Transverse colon (tissue), 4 donors: Measurements from ENCODE around the gene TOM1L2. TPM values are rescaled to one million over a fixed set of nuclear protein-coding genes. Genes with fewer than 3 reads are reported as not detected.
"Not testable (repeated sequence)": the region's sequence is repeated elsewhere in the genome, so short reads cannot be mapped to it uniquely, and the experiment has no call there.

ENCODE experiments used
- DNase-seq: peaks from one replicate; pipeline ENCODE4 v3.0.0-alpha.2; 2019
- H3K27ac ChIP-seq, 4 donors: fragments of 200-600 bp; sonication (generic); 2 replicates each; pipeline ENCODE4 v1.5.1; 2016 to 2018; ENCODE audit warnings: inconsistent platforms in 4 of 4
- H3K27me3 ChIP-seq: fragments of 200-600 bp; sonication (generic); 2 replicates; pipeline ENCODE4 v1.5.1; 2017; ENCODE audit warnings: inconsistent platforms
- H3K36me3 ChIP-seq, 4 donors: fragments of 200-600 bp; sonication (generic); 2 replicates each; pipeline ENCODE4 v1.5.1; 2017 to 2019; ENCODE audit warnings: inconsistent platforms in 4 of 4
- H3K4me1 ChIP-seq, 4 donors: fragments of 200-600 bp; sonication (generic); 2 replicates each; pipeline ENCODE4 v1.5.1; 2017 to 2020; ENCODE audit warnings: inconsistent platforms in 4 of 4
- H3K4me3 ChIP-seq, 4 donors: fragments of 200-600 bp; sonication (generic); 1 replicate in 1 of 4; 2 replicates in 3 of 4; pipeline versions ENCODE4 v1.5.1 to v1.6.1; 2017 to 2019; ENCODE audit warnings: inconsistent platforms in 4 of 4
- H3K9me3 ChIP-seq, 2 donors: fragments of 200-600 bp; sonication (generic); 2 replicates each; pipeline ENCODE4 v1.5.1; 2017 to 2019; ENCODE audit warnings: inconsistent platforms in 2 of 2
- CTCF ChIP-seq, 5 experiments: fragments of 200-600 bp in 3 of 5; fragments of 450-650 bp in 2 of 5; sonication (generic) in 3 of 5; IDR thresholded peaks; 1 replicate in 2 of 5; 2 replicates in 3 of 5; pipeline ENCODE4 v1.5.1; 2016 to 2017; ENCODE audit warnings: antibody characterized with exemption in 5 of 5, inconsistent platforms in 3 of 5, mild to moderate bottlenecking in 2 of 5, moderate library complexity in 1 of 5
- EP300 ChIP-seq: sonication (generic); formaldehyde crosslinking; IDR thresholded peaks from one replicate; pipeline ENCODE4 v1.6.1; 2017; ENCODE audit warnings: antibody characterized with exemption, low read depth
- POLR2A ChIP-seq: fragments of 450-650 bp; IDR thresholded peaks from one replicate; pipeline ENCODE4 v1.6.1; 2016; ENCODE audit warnings: antibody characterized with exemption, mild to moderate bottlenecking, moderate library complexity
- POLR2AphosphoS5 ChIP-seq, 3 donors: sonication (generic); formaldehyde crosslinking; IDR thresholded peaks; one replicate each; pipeline ENCODE4 v1.6.1; 2016; ENCODE audit warnings: antibody characterized with exemption in 3 of 3
- WGBS, 2 donors: methylation state at CpG; one replicate each; pipeline ENCODE4 v1.1.5; 2018; ENCODE audit warnings: low coverage in 1 of 2; 5-methylcytosine and 5-hydroxymethylcytosine counted together
- in situ Hi-C, 4 donors: fragments of 200-750 bp; cut with MboI; loops; one replicate each; pipeline versions ENCODE4 v1.15.0 to v1.15.1; 2017; ENCODE audit warnings: low sequenced_read_pairs in 3 of 4, low pct_ligation_motif_present in 1 of 4, low pct_unique_long_range_greater_than_20kb in 1 of 4
- intact Hi-C: fragments of 100-400 bp; cut with DNase I; formaldehyde crosslinking; loops from one replicate; pipeline ENCODE4 v1.15.1; 2023; ENCODE audit warnings: low total_unique reads
- total RNA-seq, 4 donors: library from RNA; depleted of rRNA; stranded (reverse); fragments of >200 nt; gene quantifications; one replicate each; pipeline ENCODE4 v1.1.0, GENCODE V29; 2016

The TOM1L2 gene
- total RNA-seq, 4 donors from 2014 or later: 65.9 to 178 (median 97.7) TPM

- H3K4me1 ChIP-seq: peaks cover 0 to 1% (median 0%) of the 10 kb centered on the region in 4 donors
- intact Hi-C loops: no loop called here
- DNase-seq: no peak
- H3K9me3 ChIP-seq: no peaks in the 10 kb centered on the region
- in situ Hi-C loops: no loop called here
- no peaks in the 10 kb centered on the region for H3K36me3 ChIP-seq
- no peak overlapping the region for H3K27ac ChIP-seq
- TF ChIP-seq EP300 (no peak), POLR2A (no peak), POLR2AphosphoS5 (IDR thresholded peaks at IDR 0.05) (no peak), CTCF (IDR thresholded peaks at IDR 0.05) (no peak)
- H3K27me3 ChIP-seq: no peaks in the 10 kb centered on the region
- H3K4me3 ChIP-seq: no peak overlapping the region
- WGBS, 2 donors: 91 to 93% methylated on average over 2 of the region's 2 CpGs
Observed at GRCh38 chr17:18002171-18002570, 30.0 kb upstream of the TOM1L2 start.

DNA sequence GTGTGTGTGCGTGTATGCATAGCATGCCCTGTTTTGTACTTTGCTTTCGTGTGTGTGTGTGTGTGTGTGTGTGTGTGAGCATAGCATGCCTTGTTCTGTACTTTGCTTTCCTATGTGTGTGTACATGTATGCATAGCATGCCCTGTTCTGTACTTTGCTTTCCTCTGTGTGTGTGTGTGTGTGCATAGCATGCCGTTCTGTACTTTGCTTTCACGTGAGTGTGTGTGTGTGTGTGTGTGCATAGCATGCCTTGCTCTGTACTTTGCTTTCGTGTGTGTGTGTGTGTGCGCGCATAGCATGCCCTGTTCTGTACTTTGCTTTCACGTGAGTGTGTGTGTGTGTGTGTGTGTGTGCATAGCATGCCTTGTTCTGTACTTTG, 27.8 kb upstream of the TOM1L2 start:
- intact Hi-C loops (no loop called here), in situ Hi-C loops (no loop called here)
- Histone ChIP-seq H3K27ac (no peak overlapping the region), H3K4me3 (no peak overlapping the region), H3K36me3 (no peaks in the 10 kb centered on the region), H3K27me3 (no peaks in the 10 kb centered on the region), H3K4me1 (no peaks in the 10 kb centered on the region), H3K9me3 (no peaks in the 10 kb centered on the region)
- no peak for DNase-seq
- 55 to 63% methylated on average over 6 to 8 of the region's 8 CpGs for WGBS, 2 donors
- no peak for TF ChIP-seq EP300
- TF ChIP-seq POLR2A: no peak
- no peak for TF ChIP-seq CTCF (IDR thresholded peaks at IDR 0.05)

- intact Hi-C loops (no loop called here), in situ Hi-C loops (no loop called here)
- DNase-seq: no peak
- Histone ChIP-seq H3K4me3 (no peak overlapping the region), H3K4me1 (no peaks in the 10 kb centered on the region), H3K9me3 (no peaks in the 10 kb centered on the region), H3K27me3 (no peaks in the 10 kb centered on the region), H3K27ac (no peak overlapping the region), H3K36me3 (no peaks in the 10 kb centered on the region)
- WGBS, 2 donors: 60 to 76% methylated on average over 1 to 9 of the region's 9 CpGs
- TF ChIP-seq POLR2A: no peak
- no peak for TF ChIP-seq CTCF (IDR thresholded peaks at IDR 0.05)
- TF ChIP-seq EP300: no peak
- TF ChIP-seq POLR2AphosphoS5 (IDR thresholded peaks at IDR 0.05): no peak
Observed at GRCh38 chr17:17999364-18000029, 27.3 kb upstream of the TOM1L2 start.

GRCh38 chr17:17998934-17999333, 26.7 kb upstream of the TOM1L2 start:
- in situ Hi-C loops (no loop called here), intact Hi-C loops (no loop called here)
- H3K27me3 ChIP-seq: no peaks in the 10 kb centered on the region
- H3K4me3 ChIP-seq: no peak overlapping the region
- TF ChIP-seq EP300 (no peak), POLR2A (no peak), POLR2AphosphoS5 (IDR thresholded peaks at IDR 0.05) (no peak), CTCF (IDR thresholded peaks at IDR 0.05) (no peak)
- no peak for DNase-seq
- no peaks in the 10 kb centered on the region for H3K36me3 ChIP-seq
- H3K9me3 ChIP-seq: no peaks in the 10 kb centered on the region
- WGBS, 2 donors: 92% methylated on average over 8 of the region's 8 CpGs; no CpG with 5 or more reads in 1 of the 2 donors
- H3K4me1 ChIP-seq: no peaks in the 10 kb centered on the region
- no peak overlapping the region for H3K27ac ChIP-seq

- DNase-seq, H3K9me3 ChIP-seq, H3K4me3 ChIP-seq, H3K27ac ChIP-seq, in situ Hi-C loops, intact Hi-C loops, H3K4me1 ChIP-seq, H3K27me3 ChIP-seq, H3K36me3 ChIP-seq: not testable (repeated sequence)
- 93 to 100% methylated on average over 2 to 8 of the region's 8 CpGs for WGBS, 2 donors
Observed at GRCh38 chr17:17995887-17996286, 23.7 kb upstream of the TOM1L2 start.
